Stimulated activated naive CD8-positive, alpha-beta T cell treated with anti-CD3 and anti-CD28 coated beads, Interleukin-15, amount 100 ng/mL, for 72 hours (primary cell): ENCODE measurements around the gene GARNL3.

Source experiments
- ATAC-seq: fragments of 150-1000 bp; cut with Tn5 transposase; 2 replicates; pipeline ENCODE4 v1.10.0; 2021; ENCODE audit warnings: mild to moderate bottlenecking, moderate library complexity
- DNase-seq, 2 donors: peaks; one replicate each; pipeline ENCODE4 v3.0.0; 2021 to 2022
- H3K27ac Mint-ChIP-seq, 2 donors: one replicate each; pipeline ENCODE4 v1.8.0; 2022; ENCODE audit warnings: mild to moderate bottlenecking in 2 of 2, mixed read lengths in 2 of 2, moderate library complexity in 2 of 2
- H3K27me3 Mint-ChIP-seq: one replicate; pipeline ENCODE4 v1.8.0; 2022; ENCODE audit warnings: mixed read lengths
- H3K4me1 Mint-ChIP-seq: one replicate; pipeline ENCODE4 v1.8.0; 2022; ENCODE audit warnings: mild to moderate bottlenecking, mixed read lengths
- H3K4me3 Mint-ChIP-seq, 2 donors: one replicate each; pipeline ENCODE4 v1.8.0; 2022; ENCODE audit warnings: mild to moderate bottlenecking in 2 of 2, mixed read lengths in 2 of 2, moderate library complexity in 1 of 2
- H3K9me3 Mint-ChIP-seq, 2 donors: one replicate each; pipeline ENCODE4 v1.8.0; 2022; ENCODE audit warnings: mixed read lengths in 2 of 2

Gene GARNL3

GRCh38 chr9:127421057-127421456, 156.5 kb downstream of the GARNL3 start:
- Mint-ChIP-seq H3K9me3 (no peaks in the 10 kb centered on the region), H3K4me3 (no peak overlapping the region), H3K27me3 (peaks cover 2% of the 10 kb centered on the region), H3K27ac (peak overlapping the region in 1 of 2 donors; percentile 74), H3K4me1 (peaks cover 25% of the 10 kb centered on the region)
- no peak for ATAC-seq
- no peak for DNase-seq

DNA sequence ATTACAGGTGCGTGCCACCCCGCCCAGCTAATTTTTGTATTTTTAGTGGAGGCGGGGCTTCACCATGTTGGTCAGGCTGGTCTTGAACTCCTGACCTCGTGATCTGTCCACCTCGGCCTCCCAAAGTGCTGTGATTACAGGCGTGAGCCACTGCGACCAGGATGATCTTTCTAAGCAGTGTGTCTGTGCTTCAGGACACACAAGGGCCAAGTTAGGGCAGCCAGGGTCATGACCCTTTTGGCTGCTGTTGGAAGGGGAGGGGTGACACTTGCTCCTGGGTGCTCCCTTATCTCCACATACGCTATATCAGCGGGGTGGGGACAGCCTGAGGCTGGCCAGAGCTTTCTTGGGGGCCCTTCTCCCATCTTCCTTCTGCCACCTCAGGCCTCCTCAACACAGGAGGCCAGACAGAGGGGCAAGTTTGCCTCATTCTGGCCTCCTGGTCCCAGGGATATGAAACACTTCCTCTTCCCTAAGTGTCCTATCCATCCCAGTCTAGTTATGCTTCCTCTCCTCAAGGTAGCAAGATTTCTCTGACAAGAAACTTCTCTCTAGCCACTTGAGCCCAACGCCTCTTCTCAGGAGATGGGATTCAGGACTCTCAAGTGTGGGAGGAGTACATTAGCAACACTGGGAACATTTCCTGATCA, 157.7 kb downstream of the GARNL3 start:
- Mint-ChIP-seq H3K27me3 (no peaks in the 10 kb centered on the region), H3K27ac (no peak overlapping the region), H3K4me1 (peaks cover 37% of the 10 kb centered on the region), H3K9me3 (no peaks in the 10 kb centered on the region), H3K4me3 (peak overlapping the region in 1 of 2 donors; percentile 99)
- DNase-seq = no peak
- ATAC-seq = no peak

GRCh38 chr9:127422787-127423186, 158.2 kb downstream of the GARNL3 start:
- peak overlapping the region in 1 of 2 donors; percentile 99 for H3K27ac Mint-ChIP-seq
- H3K4me3 Mint-ChIP-seq = peak overlapping the region; percentile 98 to 99
- peaks cover 42% of the 10 kb centered on the region for H3K4me1 Mint-ChIP-seq
- no peak for DNase-seq
- no peak for ATAC-seq
- no peaks in the 10 kb centered on the region for H3K9me3 Mint-ChIP-seq
- H3K27me3 Mint-ChIP-seq = no peaks in the 10 kb centered on the region

DNA sequence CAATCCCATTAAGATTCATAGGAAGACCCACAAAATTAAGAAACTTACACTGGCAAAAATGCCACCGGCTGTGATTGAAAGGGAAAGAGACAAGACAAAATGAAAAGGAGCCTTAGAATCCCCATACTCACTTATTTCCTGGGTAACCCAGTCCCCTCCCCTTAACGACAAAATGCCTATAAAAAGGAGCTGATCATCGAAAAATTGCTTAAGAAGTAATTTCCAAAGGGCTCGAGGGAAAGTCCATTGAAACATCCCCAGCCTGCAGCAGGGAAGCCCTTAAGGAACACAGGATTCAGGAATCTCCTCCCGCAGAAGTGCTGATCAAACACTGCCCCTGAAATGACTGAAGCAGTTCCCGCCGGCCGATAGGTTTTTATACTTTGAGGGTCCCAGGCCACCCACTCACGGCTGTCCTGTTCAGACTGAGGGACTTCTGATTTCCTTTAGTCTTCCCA, 158.9 kb downstream of the GARNL3 start:
- Mint-ChIP-seq H3K4me1 (peaks cover 49% of the 10 kb centered on the region), H3K27me3 (no peaks in the 10 kb centered on the region)

GRCh38 chr9:127423934-127424675, 159.5 kb downstream of the GARNL3 start, which contains the start of gene ZNF79:
ZNF79 (plus strand) TSS chr9:127424382; CDS start chr9:127424788, 406 bp downstream.
- Mint-ChIP-seq H3K4me1 (peaks cover 55% of the 10 kb centered on the region), H3K4me3 (peak within 1 kb of the TSS; percentile 98 to 99), H3K9me3 (no peaks in the 10 kb centered on the region), H3K27ac (peak within 1 kb of the TSS; percentile 98 to 99), H3K27me3 (no peaks in the 10 kb centered on the region)
- peak; percentile 91 to 93 for DNase-seq
- peak; percentile 84 for ATAC-seq

More for the DNA sequence above, 158.9 kb downstream of the GARNL3 start:
- H3K9me3 Mint-ChIP-seq = no peaks in the 10 kb centered on the region
- H3K27ac Mint-ChIP-seq = peak overlapping the region; percentile 98 to 99
- ATAC-seq (no peak), DNase-seq (no peak)
- peak overlapping the region; percentile 98 to 99 for H3K4me3 Mint-ChIP-seq

DNA sequence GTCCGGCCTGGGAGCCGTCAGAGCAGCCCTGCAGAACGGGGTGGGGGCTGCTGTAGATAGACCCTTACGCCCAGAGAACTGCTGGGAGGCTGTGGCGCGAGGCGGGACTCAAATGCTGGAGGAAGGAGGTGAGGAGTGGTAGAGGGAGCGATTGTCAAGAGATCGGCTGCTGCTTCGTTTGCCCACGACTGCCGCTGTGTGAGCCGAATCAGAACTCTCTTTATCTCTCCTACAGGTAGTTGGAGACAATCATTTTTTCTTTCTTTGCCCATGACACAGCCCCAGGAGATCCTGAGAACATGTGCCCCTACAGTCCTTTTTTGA, 160.1 kb downstream of the GARNL3 start:
- H3K4me3 Mint-ChIP-seq = peak overlapping the region; percentile 98 to 99
- no peak for DNase-seq
- H3K27me3 Mint-ChIP-seq = no peaks in the 10 kb centered on the region
- peak overlapping the region; percentile 98 to 99 for H3K27ac Mint-ChIP-seq
- H3K9me3 Mint-ChIP-seq = no peaks in the 10 kb centered on the region
- peak; percentile 47 for ATAC-seq
- peaks cover 57% of the 10 kb centered on the region for H3K4me1 Mint-ChIP-seq

GRCh38 chr9:127426756-127427155, 162.2 kb downstream of the GARNL3 start:
- no peaks in the 10 kb centered on the region for H3K9me3 Mint-ChIP-seq
- H3K27me3 Mint-ChIP-seq = no peaks in the 10 kb centered on the region
- H3K4me1 Mint-ChIP-seq = peaks cover 73% of the 10 kb centered on the region
- ATAC-seq (peak; percentile 86), DNase-seq (peak; percentile 43 to 70)
- peak overlapping the region; percentile 72 to 94 for H3K27ac Mint-ChIP-seq
- peak overlapping the region; percentile 98 to 99 for H3K4me3 Mint-ChIP-seq

GRCh38 chr9:127428348-127428747, 163.8 kb downstream of the GARNL3 start:
- Mint-ChIP-seq H3K27me3 (no peaks in the 10 kb centered on the region), H3K9me3 (no peaks in the 10 kb centered on the region), H3K27ac (peak overlapping the region in 1 of 2 donors; percentile 2), H3K4me1 (peaks cover 63% of the 10 kb centered on the region), H3K4me3 (peak overlapping the region; percentile 35 to 56)
- no peak for DNase-seq
- no peak for ATAC-seq

GRCh38 chr9:127430415-127430814, 165.8 kb downstream of the GARNL3 start:
- DNase-seq = no peak
- no peak for ATAC-seq
- Mint-ChIP-seq H3K4me1 (peaks cover 61% of the 10 kb centered on the region), H3K27me3 (no peaks in the 10 kb centered on the region), H3K27ac (no peak overlapping the region), H3K4me3 (no peak overlapping the region), H3K9me3 (no peaks in the 10 kb centered on the region)

DNA sequence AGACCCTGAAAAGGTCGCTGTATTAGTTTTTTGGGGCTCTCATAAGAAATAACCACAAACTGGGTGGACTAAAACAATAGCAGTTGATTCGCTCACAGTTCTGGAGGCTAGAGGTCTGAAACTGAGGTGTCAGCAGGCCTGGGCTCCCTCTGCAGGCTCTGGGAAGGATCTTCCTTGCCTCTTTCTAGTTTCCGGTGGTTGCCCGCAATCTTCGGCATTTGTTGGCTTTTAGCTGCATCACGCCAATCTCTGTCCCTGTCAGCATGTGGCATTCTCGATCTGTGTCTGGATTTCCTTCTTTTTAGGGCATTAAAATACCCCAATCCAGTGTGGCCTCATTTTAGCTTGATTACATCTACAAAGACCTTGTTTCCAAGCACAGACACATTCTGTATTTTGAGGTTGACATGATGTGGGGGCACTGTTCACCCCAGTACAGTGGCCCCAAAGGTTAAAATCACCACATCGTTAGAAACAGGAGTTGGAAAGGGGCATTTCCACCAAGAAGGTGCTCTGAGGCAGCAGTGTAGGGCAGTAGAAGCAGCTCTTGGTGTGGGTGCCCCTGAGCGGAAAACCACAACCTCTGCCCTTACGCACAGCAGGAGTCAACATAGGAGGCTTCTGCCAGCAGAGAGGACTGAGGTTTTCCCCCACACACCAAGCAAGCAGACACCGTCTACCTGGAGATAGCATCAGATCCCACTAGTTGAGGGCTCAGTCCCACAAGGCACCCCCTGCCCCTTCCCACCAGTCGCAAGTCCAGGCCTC, 173.1 kb downstream of the GARNL3 start:
- Mint-ChIP-seq H3K4me1 (peaks cover 10% of the 10 kb centered on the region), H3K9me3 (no peaks in the 10 kb centered on the region), H3K27ac (peak overlapping the region in 1 of 2 donors; percentile 2), H3K27me3 (no peaks in the 10 kb centered on the region), H3K4me3 (peak overlapping the region in 1 of 2 donors; percentile 8)
- ATAC-seq (peak; percentile 85), DNase-seq (no peak)

DNA sequence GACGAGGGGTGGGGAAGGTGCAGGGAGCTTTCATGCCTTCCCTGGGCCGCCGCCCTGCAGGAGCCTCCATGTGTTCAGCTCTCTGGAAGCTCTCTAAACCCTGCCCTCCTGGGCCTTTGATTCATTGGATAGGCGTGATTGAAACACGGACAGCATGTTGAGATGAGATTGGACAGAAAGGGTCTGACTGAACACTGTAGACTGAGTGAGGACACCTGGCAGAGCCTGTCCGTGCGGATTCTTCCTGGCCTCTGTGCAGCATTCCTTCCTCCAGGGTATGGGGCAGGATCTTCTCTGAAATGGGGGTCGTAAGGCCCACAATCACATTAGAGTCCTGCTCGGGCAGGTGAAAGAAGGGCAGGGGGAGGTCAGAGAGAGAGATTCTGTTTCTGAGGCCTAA, 173.8 kb downstream of the GARNL3 start:
- ATAC-seq (no peak), DNase-seq (no peak)
- Mint-ChIP-seq H3K4me1 (peaks cover 6% of the 10 kb centered on the region), H3K9me3 (no peaks in the 10 kb centered on the region), H3K27me3 (no peaks in the 10 kb centered on the region), H3K27ac (no peak overlapping the region), H3K4me3 (no peak overlapping the region)
